RPMI7951 (cell line): ENCODE results near the gene RHEX. TPM values are rescaled to one million over a fixed set of nuclear protein-coding genes. Genes with fewer than 3 reads are reported as not detected.
"Not testable (repeated sequence)": the region's sequence is repeated elsewhere in the genome, so short reads cannot be mapped to it uniquely, and the experiment has no call there.

ENCODE experiments used
- DNase-seq: peaks from one replicate; pipeline ENCODE4 v3.0.0-alpha.2; 2012; ENCODE audit warnings: low read depth
- total RNA-seq: library from RNA; depleted of rRNA; stranded (reverse); fragments of >200 nt; shearing (Covaris generic); gene quantifications from 2 replicates; pipeline ENCODE4 v1.2.3, GENCODE V29; 2014

RHEX gene
- total RNA-seq, 1 experiment from 2014 or later, result not detected

DNA sequence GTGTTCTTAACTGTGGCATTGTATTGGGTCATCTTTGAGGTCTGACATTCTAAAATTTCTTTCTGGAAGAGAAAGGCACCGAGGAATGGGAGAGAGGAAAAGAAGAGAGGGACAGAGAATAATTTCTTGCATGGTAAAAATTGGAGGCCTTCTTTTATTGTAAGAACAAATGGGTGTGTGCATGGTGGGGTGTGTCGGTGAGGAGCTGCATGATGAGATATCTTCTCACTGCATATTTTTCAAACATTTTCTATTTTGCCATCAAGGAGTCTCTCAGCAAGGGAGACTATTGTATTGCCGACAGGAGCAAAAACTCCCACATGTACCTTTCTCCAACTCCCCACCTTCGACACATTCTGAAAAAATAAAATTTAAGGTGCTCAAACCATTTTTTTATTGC is 22.8 kb upstream of the RHEX start:
- DNase-seq, result no peak

DNA sequence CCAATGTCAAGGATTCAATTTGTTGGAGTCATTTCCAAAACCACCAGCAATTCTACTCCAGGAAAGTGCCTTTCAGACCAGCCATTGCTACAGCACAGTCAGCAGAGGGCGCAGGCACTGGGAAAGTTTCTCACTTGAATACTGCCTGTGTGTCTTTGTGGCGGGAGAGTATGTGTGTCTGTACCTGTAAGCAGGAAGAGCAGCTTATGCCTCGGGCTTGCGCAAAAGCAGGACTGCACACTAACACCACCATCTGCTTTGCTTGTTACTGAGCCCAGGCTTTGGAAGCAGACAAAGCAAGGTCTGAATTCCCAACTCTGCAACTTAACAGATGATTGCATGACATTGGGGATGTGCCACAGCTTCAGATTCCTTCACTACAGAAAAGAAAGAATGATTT is 22.3 kb upstream of the RHEX start:
- peak; percentile 53 for DNase-seq

DNA sequence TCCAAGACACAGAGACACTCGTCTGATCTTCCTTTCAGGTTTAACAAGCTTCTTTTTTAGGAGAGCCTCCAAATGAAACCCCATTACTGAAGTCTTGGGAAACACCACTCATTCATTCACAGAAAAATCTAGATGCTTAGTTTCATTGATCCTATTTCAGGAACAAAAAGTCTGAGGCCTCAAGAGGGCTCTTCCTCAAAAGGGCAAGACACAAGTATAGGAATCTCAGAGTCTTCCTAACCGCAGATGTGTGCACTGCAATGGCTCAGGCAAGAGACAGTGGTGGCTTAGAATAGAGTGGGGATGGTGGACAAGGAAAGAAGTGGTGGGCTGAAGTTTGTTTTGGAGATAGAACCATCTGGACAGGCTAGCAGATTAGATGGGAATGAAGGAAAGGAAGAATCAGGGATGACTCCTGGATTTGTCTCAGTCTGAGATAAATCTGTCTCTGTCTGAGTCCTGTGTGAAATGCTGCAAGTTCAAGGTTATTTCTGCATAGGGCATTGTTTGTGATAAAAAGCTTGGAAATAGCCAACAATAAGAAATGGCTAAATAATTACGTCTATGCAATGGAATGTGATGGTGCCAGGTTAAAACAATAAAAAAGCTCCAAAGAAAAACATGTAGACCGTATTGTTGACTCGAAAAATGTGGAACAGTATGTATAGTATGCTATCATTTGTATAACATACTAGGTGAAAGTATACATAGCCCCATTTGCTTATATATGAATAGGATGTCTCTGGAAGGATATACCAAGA is 20.4 kb upstream of the RHEX start:
- DNase-seq, result no peak

DNA sequence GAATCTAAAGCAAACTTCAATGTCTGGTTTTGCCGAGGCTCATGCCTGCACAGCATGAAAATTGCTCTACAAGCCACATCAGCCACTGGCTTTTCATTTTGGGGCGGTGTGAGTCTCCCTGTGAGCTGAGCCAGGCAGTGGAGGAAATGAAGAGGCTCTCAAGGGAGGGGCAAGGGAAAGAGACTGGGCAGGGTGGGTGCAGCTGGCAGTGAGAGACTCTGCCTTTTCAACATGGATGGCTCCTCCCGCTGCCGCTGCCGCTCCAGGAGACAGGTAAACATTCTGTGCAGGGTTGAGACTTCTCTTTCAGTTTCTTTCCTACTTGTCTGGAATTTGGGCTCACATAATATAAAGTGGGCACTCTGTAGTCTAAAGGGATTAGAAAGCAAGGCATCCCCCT is 17.9 kb upstream of the RHEX start:
- DNase-seq, result no peak

DNA sequence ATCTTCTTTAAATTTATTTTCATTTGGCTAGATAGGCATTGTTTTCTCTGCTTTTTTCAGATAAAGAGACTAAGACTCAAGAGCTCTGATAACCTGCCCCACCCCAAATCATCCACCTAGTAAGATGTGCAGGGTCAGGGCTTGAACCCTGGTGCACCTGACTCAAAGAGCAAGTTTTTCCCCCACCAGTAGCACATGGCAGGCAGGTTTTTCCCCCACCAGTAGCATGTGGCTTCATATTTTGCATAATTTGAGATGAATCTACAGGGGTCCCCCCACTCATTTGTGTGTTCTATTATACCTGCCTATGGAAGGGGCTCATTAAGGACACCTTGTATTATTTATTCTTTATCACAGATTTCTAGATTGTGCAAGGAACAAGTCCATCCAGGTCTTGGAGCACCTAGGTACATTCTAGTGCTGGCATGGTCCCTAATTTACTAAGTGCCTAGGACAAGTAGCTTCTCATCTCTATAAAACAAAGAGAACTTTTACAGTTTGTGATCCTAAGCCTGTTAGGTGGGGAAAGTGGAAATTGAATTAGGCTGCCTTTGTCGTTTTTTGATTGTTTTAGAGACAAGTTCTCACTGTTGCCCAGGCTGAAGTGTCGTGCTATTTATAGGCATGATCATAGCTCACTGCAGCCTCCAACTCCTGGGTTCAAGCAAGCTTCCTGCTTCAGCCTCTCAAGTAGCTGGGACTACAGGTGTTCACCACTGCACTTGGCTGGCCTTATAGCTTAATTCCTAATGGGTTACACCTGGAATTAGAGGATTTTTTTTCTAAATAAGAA is 16.1 kb upstream of the RHEX start:
- DNase-seq, result no peak

DNA sequence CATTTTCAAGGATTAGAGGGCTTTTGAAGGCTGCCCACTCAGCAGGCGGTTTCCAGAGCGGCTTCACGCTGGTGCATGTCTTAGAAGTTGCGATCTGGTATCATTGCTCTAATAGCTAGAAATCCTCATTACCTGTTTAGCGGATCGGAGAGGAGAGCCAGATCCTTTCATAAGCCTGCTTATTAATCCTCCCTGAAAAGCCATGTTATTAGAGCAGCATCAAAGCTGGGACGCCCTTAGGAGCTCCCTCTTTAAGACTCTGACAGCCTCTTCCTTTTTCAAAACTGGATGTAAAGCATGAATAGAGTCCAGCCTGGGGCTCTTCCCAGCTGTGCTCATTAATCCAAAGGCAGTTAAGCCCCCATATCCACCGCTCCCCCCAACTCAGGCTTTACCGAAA is 15.4 kb upstream of the RHEX start:
- no peak for DNase-seq

DNA sequence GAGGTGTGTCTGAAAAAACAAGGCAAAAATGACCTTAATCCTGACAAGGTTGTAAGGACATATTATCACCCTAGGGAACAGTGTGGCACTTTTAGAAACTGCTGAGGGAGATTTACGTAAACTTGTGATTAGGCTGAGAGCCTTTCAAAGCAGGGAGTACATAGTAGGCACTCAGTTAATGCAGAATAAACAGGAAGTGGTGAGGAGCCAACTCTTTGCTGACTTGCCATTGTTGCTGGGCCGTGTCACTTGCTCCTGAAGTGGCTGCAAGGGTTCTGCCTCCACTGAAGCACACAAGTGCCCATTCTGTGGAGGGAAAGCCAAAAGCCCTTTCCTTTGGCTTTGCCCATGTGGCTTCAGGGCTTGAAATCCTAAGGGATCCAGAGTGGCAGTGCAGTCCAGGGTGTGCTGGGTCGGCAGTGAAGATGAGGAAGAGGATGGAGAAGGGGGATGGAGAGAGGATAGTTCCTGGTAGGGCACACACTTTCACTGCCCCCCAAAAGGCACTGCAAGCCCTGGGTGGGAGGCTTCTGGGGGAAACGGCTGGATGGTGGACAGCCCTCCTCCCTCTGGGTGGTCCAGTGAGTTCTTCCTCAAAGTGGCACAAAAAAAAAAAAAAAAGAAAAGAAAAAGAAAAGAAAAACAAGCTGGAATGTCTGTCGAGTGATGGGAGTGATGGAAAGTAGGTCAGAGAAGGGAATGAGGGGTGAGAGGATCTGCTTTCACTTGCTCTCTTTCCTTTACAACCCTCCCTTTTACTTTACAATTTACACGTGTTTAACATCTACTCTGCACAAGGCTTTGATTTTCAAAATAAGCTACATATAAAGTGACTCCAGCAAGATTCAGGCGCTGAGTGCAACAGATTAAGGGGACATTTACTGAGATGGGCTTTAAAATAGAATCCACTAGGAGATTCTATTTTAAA is 13.7 kb upstream of the RHEX start:
- DNase-seq, result no peak

DNA sequence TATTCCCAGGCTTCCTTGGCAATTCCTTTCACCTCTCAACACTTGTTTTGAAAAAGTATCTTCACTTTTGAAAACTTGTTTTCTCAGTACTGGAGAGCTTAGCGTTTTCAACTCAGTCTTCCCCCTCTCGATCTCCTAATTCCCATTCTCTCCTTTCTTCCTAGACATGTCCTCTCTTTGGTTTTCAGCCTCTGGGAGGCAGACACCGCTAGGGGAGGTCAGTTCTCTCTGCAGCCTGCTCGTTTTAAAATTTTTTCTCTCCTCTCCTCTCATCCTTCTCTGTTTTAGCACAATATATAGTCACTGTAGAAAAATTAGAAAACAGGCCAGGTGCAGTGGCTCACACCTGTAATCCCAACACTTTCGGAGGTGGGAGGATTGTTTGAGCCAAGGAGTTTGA is 12.6 kb upstream of the RHEX start:
- DNase-seq, result no peak

DNA sequence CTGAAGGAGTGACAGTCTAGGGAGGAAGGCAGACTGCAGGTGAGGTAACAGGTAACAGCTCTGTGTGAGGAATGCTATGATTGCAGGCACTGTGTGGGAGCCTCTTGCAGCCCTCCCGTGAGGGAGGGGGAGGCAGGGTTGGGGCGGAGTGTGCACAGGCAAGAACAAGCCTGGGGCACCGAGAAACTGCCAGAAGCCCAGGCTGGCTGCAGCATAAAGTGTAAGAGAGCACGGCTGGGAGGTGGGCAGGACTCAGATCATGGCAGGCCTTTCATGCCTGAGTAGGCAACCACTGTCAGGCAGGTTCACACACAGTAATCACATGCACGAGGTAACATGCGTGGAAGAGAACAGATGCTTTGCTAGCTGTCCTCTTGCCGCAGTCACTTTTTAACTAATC is 11.3 kb upstream of the RHEX start:
- no peak for DNase-seq

DNA sequence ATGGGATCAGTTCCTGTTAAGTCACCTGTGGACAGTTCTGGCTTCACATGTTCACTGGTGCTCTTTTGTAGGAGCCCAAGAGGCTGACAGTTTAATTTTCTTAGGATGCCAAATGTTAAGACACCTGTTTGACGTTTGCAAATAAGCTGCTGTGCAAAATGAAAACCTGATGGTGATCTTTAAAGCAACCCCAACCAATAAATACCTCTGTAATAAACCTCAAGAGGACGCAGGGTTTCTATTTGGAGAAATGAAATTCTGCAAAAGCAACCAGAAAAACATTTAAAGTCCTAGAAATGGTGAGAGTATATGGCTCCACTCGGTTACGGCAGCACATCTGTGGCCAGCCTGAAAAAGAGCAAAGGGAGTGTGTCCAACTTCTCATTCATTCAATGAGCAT is 5.7 kb upstream of the RHEX start:
- DNase-seq, result no peak

DNA sequence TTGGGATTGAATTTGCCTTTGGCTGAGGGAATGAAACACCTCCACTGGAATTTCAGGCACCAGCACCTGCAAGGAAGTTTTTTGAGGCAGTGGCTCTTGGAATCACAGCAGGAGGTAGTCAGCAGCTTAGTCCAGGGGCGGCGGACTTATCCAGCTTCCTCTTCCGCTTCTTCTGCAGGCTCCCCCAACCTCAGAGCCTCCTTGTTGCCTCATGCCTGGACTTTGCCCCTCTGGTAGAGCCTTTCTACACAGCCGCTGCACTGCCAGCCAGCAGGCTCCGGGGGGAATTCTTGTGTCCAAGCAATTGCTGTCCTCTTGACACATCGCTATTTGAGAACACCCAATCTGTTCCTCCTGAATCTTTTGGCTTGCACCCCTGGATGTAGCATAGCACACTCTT is 4.4 kb upstream of the RHEX start:
- DNase-seq, result no peak

DNA sequence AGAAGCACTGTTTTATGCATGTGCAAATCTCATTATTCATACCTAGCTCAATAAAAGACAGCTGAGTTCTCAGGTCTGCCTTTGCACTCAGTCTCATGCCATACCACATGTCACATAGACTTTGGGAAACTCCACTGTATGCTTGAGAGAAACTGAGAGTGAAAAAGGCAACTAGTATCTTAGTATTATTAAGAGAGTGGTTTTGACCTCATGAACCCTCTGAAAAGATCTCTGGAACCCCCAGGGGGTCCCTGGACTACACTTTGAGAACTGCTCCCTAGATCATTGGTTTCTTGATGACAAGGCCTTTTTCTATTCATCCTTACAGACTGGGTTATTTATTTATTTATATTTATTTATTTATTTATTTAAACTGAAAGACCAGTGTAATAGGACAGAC is 3.7 kb upstream of the RHEX start:
- no peak for DNase-seq

DNA sequence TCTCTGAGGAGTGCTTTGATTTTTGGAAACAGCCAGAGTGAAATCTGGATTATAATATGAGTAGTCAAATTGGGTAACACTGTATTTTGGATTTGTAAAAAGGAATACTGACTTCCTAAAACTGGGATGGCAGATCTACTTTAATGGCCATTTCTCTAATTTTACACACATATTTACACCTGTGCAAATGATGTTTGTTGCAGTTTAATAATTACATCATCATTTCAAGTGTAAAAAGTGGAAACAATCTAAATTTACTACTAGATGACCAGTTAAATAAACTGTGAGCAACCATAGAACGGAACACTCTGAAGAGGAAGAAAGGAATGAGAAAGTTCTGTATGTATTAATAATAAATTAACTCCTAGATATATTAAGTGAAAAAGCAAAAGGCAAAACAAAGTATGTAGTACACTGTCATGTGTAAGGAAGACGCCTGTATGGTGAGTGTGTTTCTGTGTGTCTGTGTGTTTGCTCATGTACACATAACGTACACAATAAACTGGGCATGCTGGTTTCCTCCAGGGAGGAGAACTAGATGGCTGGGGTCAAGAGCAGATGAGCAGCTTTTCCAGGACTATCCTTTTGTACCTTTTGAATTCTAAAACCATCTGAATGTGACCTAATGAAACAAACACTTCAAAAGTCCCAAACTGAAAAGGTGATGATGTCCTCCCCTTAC is 2.9 kb upstream of the RHEX start:
- no peak for DNase-seq

DNA sequence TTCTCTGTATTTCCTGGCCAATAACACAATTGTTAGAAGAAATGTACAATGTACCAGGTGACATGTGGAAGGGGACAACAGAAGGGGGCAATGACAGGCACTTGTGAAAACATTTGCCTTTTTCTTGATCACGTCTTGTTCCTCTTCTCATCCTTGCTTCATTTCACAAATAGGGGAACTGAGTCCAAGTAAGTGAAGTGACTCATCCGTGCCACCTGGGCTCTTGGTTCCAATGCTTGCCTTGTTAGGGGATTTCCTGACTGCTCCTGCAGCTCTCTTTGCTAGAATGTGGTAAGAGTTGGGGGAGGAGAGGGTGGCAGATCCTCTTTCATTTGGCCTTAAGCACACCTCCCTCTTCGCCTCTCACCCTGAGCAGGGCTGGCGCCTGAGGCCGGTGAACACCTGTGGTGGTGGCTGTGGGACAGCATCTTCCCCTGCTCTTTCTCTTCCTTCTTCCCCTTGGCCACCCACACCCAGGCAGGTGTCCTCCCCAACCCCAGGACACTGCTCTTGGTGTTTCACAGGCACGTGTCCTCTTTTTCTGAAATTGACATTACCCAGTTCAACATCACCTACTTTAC is 2.2 kb upstream of the RHEX start:
- peak; percentile 9 for DNase-seq

DNA sequence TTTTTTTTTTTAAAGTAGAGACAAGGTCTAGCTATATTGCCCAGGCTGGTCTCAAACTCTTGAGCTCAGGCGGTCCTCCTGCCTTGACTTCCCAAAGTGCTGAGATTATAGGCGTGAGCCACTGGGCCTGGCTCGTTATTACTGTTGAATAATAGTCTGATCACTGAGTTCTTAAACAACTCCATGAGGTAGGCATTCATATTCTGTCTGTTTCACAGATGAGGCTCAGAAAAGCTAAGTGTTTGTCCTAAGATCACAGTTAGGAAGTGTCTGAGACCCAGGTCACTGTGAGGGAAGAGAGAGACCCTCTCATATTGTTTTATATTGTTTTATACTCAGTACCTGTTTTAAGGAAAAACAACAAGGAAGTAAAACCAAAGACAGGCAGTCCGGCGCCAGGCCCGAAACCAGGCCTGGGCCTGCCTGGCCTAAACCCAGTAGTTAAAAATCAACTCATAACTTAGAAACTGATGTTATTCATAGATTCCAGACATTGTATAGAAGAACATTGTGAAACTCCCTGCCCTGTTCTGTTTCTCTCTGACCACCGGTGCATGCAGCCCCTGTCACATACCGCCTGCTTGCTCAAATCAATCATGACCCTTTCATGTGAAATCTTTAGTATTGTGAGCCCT is 625 bp upstream of the RHEX start:
- not testable (repeated sequence) for DNase-seq

DNA sequence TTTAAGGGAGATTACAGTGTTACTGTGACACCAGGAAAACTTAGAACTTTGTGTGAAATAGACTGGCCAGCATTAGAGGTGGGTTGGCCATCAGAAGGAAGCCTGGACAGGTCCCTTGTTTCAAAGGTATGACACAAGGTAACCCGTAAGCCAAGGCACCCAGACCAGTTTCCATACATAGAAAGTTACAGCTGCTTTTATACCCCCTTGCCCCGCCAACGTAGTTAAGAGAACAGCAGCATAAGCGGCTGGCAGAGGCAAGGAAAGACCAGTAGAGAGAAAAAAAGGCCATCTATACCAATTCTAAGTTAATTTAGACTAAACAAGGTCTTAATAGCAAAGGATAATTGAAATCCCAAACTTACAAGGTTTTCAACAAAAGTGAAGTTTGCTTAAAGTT is 643 bp downstream of the RHEX start:
- not testable (repeated sequence) for DNase-seq

DNA sequence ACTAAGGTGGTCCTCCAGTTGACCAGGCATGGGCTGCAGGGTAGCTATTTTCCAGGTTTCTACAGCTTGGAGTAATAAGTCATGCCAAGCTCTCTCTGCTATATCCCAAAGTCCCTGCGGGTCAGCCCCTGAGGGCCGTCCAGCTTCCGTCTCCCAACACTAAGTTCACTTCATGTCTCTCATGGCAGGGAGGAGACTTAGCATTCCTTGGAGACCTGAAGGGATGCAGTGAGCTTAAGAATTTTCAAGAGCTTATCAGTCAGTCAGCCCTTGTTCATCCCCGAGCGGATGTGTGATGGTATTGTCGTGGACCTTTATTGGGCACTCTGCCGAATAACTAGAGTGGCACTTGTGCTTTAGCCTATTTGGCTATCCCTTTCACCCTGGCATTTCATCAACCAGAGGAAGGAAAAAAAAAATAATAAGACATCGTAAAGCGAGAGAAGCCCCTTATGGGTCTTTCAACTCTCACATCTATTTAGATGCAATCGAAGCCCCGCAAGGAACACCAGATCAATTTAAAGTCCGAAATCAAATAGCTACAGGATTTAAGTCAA is 2.2 kb downstream of the RHEX start:
- not testable (repeated sequence) for DNase-seq

DNA sequence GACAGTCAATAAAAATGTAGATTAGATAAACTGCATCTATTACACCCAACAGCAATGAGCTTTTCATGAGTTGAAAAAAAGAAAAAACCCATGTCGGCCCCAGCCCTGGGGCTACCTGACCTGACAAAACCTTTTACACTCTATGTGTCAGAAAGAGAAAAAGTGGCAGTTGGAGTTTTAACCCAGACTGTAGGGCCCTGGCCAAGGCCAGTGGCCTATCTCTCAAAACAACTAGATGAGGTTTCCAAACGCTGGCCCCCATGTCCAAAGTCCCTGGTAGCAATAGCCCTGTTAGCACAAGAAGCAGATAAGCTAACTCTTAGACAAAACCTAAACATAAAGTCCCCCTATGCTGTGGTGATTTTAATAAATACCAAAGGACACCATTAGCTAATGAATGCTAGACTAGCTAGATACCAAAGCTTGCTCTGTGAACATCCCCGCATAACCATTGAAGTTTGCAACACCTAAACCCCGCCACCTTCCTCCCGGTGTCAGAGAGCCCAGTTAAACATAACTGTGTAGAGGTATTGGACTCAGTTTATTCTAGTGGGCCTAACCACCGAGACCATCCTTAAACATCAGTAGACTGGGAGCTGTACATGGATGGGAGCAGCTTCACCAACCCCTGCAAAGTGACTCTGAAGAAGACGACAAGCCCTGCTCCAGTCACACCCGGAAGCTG is 2.8 kb downstream of the RHEX start:
- DNase-seq, result not testable (repeated sequence)

DNA sequence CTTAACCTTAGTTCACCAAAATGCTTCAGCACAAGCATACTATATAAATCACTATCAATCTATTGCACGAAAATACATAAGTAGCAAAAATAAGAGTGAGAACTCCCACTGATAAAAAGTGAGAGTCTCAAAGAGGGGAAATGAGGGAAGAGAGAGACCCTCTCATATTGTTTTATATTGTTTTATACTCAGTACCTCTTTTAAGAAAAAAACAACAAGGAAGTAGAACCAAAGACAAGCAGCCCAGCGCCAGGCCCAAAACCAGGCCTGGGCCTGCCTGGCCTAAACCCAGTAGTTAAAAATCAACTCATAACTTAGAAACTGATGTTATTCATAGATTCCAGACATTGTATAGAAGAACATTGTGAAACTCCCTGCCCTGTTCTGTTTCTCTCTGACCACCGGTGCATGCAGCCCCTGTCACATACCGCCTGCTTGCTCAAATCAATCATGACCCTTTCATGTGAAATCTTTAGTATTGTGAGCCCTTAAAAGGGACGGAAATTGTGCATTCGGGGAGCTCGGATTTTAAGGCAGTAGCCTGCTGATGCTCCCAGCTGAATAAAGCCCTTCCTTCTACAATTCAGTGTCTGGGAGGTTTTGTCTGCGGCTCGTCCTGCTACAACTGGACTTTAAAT is 5.4 kb downstream of the RHEX start:
- DNase-seq, result not testable (repeated sequence)
